SK-N-MC (cell line): ENCODE data around the gene CCDC78.

Experiments
- EZH2 ChIP-seq: fragments of 200-600 bp; sonication (generic); IDR thresholded peaks from one replicate; pipeline ENCODE4 v1.6.1; 2017; ENCODE audit warnings: antibody characterized with exemption
- FOXP2 ChIP-seq: optimal IDR thresholded peaks from 2 replicates; pipeline ENCODE3; 2011; ENCODE audit warnings: mild to moderate bottlenecking, moderate library complexity; ENCODE audit not compliant: insufficient read depth; ENCODE audit errors: extremely low read length, control extremely low read depth
- POLR2AphosphoS5 ChIP-seq: IDR thresholded peaks from 2 replicates; pipeline ENCODE4 v1.6.1; 2012; ENCODE audit warnings: mild to moderate bottlenecking, low read depth, low read length, borderline replicate concordance

GRCh38 chr16:720447-720989 is 5.7 kb downstream of the CCDC78 start:
- 0 out of 2 replicates have a peak, but pooled peaks have one; percentile 2 for TF ChIP-seq POLR2AphosphoS5
- no peak for TF ChIP-seq EZH2
- no peak for TF ChIP-seq FOXP2
